Dermis microvascular lymphatic vessel endothelial cell (primary cell): ENCODE measurements around the gene SOX1. TPM values are rescaled to one million over a fixed set of nuclear protein-coding genes. Genes with fewer than 3 reads are reported as not detected.

ENCODE experiments used
- DNase-seq, 2 donors: peaks; one replicate each; pipeline versions ENCODE4 v3.0.0 to v3.0.0-alpha.2; 2010; ENCODE audit warnings: low read depth in 2 of 2
- total RNA-seq: library from RNA; depleted of rRNA; stranded (reverse); fragments of >200 nt; gene quantifications from 2 replicates; pipeline ENCODE4 v1.2.1, GENCODE V29; 2014

Gene SOX1
- total RNA-seq, 1 donor from 2014 or later = not detected

- DNase-seq = no peak
Observed at GRCh38 chr13:112058941-112059340, 8.0 kb upstream of the SOX1 start.

DNA sequence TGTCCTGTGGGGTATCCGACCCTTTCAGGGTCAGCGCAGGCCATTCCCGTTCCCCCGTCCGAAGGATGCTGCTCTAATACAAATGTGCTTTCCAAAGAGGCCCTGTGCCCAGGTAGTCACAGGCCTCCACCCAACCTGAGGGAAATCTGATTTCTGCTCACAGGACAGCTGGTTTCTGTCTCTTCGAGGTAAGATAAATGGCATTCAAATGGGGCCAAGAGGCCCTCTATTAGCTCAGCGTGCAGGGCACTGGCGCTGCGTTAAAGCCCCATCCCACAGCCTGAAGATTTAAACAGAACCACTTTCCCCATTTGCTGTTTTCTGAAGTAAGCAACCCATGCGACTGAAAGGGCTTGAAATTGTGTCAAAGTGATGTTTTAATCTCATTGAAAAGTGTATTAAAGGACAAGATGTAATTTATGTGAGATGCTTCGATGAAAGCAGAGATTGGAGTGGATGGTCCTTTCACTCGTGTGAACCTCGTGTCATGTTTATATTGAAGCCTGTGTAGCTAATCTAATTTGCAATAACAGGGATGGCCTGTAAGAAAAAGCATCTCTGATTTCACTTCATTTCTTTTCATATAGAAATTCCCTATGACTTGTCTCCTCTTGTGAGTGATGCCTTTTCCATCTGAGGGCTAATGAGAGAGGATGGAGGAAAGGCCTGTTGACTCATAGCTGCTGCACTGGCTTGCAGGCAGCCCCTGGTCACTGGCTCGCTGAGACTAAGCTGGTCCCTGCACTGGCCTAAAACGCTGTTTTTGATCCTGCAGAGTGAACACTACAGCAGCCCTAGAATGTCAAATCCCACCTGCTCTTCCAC lies 7.3 kb upstream of the SOX1 start:
- no peak for DNase-seq

GRCh38 chr13:112060282-112060830 lies 6.6 kb upstream of the SOX1 start:
- DNase-seq = no peak

GRCh38 chr13:112060899-112061366 lies 6.0 kb upstream of the SOX1 start:
- DNase-seq = no peak

- no peak for DNase-seq
Observed at GRCh38 chr13:112061367-112062061, 5.4 kb upstream of the SOX1 start.

- no peak for DNase-seq
Observed at GRCh38 chr13:112062072-112062567, 4.8 kb upstream of the SOX1 start.

GRCh38 chr13:112062571-112063570 lies 4.1 kb upstream of the SOX1 start:
- DNase-seq = peak in 1 of 2 donors; percentile 33

DNA sequence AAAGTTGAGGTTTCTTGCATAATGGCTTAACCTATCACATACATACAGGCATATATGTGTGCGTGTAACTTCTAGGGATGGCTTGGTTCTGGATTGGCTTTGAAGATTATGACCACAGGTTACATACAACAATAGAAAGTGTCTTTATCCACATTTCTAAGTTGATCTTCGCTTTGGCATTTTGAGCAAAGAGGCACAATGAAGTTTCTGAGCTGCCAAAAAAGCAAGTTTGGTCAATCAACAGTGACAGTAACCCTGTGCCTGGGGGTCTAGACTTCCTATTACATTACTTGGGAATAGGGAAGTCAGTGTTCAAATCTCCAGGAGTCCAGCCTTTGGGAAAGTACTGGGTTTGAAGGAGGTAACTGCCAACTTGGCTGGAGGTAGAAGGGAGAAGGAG lies 3.1 kb upstream of the SOX1 start:
- DNase-seq = no peak

GRCh38 chr13:112064222-112064621 lies 2.7 kb upstream of the SOX1 start:
- no peak for DNase-seq

DNA sequence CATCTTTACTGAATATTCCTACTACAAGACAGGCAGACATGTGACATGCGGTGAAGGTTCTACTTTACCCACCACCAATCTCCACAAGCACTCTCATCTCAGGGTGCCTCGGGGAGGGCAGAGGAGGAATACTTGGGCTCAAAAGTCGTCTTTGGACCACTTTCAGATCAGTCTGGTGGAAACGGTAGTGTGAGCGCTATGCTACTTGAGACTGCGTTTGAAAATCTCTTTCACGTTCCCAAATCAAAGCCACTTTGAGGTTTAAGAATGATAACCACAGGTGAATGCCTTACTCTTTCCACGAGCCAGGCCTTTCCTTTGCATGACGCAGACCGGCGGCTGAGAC lies 1.5 kb upstream of the SOX1 start:
- no peak for DNase-seq

- no peak for DNase-seq
Observed at GRCh38 chr13:112065867-112066623, 904 bp upstream of the SOX1 start.

- peak; percentile 7 to 44 for DNase-seq
Observed at GRCh38 chr13:112066624-112067004, 335 bp upstream of the SOX1 start.

DNA sequence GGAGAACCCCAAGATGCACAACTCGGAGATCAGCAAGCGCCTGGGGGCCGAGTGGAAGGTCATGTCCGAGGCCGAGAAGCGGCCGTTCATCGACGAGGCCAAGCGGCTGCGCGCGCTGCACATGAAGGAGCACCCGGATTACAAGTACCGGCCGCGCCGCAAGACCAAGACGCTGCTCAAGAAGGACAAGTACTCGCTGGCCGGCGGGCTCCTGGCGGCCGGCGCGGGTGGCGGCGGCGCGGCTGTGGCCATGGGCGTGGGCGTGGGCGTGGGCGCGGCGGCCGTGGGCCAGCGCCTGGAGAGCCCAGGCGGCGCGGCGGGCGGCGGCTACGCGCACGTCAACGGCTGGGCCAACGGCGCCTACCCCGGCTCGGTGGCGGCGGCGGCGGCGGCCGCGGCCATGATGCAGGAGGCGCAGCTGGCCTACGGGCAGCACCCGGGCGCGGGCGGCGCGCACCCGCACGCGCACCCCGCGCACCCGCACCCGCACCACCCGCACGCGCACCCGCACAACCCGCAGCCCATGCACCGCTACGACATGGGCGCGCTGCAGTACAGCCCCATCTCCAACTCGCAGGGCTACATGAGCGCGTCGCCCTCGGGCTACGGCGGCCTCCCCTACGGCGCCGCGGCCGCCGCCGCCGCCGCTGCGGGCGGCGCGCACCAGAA lies 1.1 kb downstream of the SOX1 start:
- no peak for DNase-seq

DNA sequence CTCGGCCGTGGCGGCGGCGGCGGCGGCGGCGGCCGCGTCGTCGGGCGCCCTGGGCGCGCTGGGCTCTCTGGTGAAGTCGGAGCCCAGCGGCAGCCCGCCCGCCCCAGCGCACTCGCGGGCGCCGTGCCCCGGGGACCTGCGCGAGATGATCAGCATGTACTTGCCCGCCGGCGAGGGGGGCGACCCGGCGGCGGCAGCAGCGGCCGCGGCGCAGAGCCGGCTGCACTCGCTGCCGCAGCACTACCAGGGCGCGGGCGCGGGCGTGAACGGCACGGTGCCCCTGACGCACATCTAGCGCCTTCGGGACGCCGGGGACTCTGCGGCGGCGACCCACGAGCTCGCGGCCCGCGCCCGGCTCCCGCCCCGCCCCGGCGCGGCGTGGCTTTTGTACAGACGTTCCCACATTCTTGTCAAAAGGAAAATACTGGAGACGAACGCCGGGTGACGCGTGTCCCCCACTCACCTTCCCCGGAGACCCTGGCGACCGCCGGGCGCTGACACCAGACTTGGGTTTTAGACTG lies 1.7 kb downstream of the SOX1 start:
- DNase-seq = no peak

- no peak for DNase-seq
Observed at GRCh38 chr13:112069061-112069844, 2.3 kb downstream of the SOX1 start.

GRCh38 chr13:112069845-112070251 lies 2.9 kb downstream of the SOX1 start:
- no peak for DNase-seq

GRCh38 chr13:112071102-112071722 lies 4.3 kb downstream of the SOX1 start:
- no peak for DNase-seq
